Inflammatory macrophage treated with lipopolysaccharide for 4 hours (primary cell): ENCODE data around the gene MAD1L1.

Experiments used
- DNase-seq: peaks from one replicate; pipeline ENCODE4 v3.0.0-alpha.2; 2020

The MAD1L1 gene

GRCh38 chr7:1785839-1786238, 446.9 kb downstream of the MAD1L1 start:
- no peak for DNase-seq

GRCh38 chr7:1781369-1781768, 451.4 kb downstream of the MAD1L1 start:
- no peak for DNase-seq

- no peak for DNase-seq
Measured at GRCh38 chr7:1779445-1779844, 453.3 kb downstream of the MAD1L1 start.

- DNase-seq: no peak
Measured at GRCh38 chr7:1777122-1777521, 455.6 kb downstream of the MAD1L1 start.

- DNase-seq: no peak
Measured at GRCh38 chr7:1775389-1775788, 457.4 kb downstream of the MAD1L1 start.

GRCh38 chr7:1770331-1770730, 462.4 kb downstream of the MAD1L1 start:
- no peak for DNase-seq

GRCh38 chr7:1769286-1770200, 463.2 kb downstream of the MAD1L1 start:
- no peak for DNase-seq

- DNase-seq: no peak
Measured at GRCh38 chr7:1768832-1769231, 463.9 kb downstream of the MAD1L1 start.

- no peak for DNase-seq
Measured at GRCh38 chr7:1767524-1767923, 465.2 kb downstream of the MAD1L1 start.
